Fibroblast of lung (primary cell): ENCODE measurements around the gene DYNLT1.

Source experiments
- CTCF ChIP-seq, 2 donors: IDR thresholded peaks in 1 of 2; conservative IDR thresholded peaks in 1 of 2; 1 replicate in 1 of 2; 2 replicates in 1 of 2; pipeline ENCODE4 v1.5.1; 2011 to 2012; ENCODE audit warnings: low read length in 2 of 2, control low read depth in 1 of 2, inconsistent platforms in 1 of 2, low read depth in 1 of 2, mild to moderate bottlenecking in 1 of 2
- EZH2 ChIP-seq: IDR thresholded peaks from 2 replicates; pipeline ENCODE4 v1.5.1; 2012; ENCODE audit warnings: low read length, control low read depth, mild to moderate bottlenecking; ENCODE audit errors: missing control alignments

- TF ChIP-seq CTCF (conservative IDR thresholded peaks at IDR 0.05 in 1 of 2, IDR thresholded peaks at IDR 0.05 in 1 of 2; ENCODE audit: low read depth in 1 of 2, low read length in 2 of 2) (no peak), EZH2 (no peak)
Measured at GRCh38 chr6:158674342-158675131, 30.0 kb upstream of the DYNLT1 start.
